GM12873 (cell line): ENCODE measurements around the gene PTPRCAP.

ENCODE experiments used
- TF ChIP-seq, protein P1 (sequence below): IDR thresholded peaks from 2 replicates; pipeline ENCODE4 v1.5.1; 2012; ENCODE audit warnings: low read depth, mild to moderate bottlenecking, moderate library complexity, low read length, control low read depth; ENCODE audit not compliant: insufficient read depth; ENCODE audit errors: missing control alignments

Gene PTPRCAP

DNA sequence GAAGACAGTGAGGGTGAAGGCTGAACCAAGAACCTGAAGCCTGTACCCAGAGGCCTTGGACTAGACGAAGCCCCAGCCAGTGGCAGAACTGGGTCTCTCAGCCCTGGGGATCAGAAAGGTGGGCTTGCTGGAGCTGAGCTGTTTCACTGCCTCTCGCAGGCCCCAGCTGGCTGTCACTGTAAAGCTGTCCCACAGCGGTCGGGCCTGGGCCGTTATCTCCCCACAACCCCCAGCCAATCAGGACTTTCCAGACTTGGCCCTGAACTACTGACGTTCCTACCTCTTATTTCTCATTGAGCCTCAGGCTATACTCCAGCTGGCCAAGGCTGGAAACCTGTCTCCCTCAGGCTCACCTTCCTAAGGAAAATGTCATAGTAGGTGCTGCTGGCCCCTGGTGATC lies 39.9 kb downstream of the PTPRCAP start:
- TF ChIP-seq, protein P1, sequence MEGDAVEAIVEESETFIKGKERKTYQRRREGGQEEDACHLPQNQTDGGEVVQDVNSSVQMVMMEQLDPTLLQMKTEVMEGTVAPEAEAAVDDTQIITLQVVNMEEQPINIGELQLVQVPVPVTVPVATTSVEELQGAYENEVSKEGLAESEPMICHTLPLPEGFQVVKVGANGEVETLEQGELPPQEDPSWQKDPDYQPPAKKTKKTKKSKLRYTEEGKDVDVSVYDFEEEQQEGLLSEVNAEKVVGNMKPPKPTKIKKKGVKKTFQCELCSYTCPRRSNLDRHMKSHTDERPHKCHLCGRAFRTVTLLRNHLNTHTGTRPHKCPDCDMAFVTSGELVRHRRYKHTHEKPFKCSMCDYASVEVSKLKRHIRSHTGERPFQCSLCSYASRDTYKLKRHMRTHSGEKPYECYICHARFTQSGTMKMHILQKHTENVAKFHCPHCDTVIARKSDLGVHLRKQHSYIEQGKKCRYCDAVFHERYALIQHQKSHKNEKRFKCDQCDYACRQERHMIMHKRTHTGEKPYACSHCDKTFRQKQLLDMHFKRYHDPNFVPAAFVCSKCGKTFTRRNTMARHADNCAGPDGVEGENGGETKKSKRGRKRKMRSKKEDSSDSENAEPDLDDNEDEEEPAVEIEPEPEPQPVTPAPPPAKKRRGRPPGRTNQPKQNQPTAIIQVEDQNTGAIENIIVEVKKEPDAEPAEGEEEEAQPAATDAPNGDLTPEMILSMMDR: no peak

- TF ChIP-seq, protein P1: no peak
Measured at GRCh38 chr11:67396587-67397389, 40.7 kb downstream of the PTPRCAP start.

DNA sequence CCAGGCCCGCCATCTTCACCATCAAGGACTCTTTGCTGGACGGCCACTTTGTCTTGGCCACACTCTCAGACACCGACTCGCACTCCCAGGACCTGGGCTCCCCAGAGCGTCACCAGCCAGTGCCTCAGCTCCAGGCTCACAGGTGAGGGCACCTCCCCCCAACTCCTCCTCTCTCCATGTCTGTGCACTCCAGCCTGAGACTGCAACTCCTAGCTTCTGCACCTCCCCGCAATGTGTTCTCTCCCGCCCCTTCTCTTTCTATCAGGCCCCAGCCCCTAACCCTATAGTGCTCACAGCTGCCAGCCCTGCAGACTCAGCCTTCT lies 41.3 kb downstream of the PTPRCAP start:
- TF ChIP-seq, protein P1: no peak

DNA sequence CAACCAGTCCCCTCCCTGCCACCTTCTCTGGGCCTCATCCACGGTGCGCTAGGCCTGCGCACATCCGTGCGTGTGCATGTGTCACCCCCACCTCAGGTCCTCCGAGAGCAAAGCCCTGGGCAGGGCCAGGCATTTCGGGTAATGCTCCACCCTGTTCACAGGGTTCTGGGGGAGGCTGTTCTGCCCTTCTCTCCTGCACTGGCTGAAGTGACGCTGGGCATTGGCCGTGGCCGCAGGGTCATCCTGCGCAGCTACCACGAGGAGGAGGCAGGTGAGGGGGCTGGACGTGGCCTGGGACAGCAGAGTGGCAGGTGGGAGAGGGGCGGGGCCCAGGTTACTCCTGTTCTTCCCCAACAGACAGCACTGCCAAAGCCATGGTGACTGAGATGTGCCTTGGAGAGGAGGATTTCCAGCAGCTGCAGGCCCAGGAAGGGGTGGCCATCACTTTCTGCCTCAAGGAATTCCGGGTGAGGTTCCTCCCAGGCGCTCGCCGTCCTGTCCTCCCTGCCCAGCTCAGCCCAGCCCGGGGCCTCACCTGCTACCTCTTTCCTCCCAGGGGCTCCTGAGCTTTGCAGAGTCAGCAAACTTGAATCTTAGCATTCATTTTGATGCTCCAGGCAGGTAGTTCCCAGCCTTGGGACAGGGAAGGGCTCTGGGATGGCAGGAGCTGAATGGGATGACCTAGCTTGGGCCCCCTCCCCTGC lies 41.8 kb downstream of the PTPRCAP start:
- TF ChIP-seq, protein P1: no peak

DNA sequence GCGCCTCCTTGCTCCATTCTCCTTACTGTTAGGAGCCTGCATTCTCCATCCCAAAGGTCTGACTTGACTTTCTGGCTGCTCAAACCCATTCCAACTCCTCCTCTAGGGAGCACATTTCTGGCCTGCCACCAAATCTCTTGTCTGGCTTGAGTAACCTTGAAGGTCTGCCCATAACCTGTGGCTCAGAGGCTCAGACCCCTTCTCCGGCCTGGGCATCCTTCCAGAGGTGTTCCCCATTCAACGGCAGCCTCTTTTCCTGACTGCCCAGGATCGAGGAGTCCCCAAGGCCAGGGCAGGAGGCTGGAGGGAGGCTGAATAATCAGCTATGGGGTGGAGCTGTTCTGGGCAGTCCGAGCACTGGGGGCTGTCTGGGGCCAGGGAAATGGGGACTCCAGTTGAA lies 43.5 kb downstream of the PTPRCAP start:
- TF ChIP-seq, protein P1: no peak

DNA sequence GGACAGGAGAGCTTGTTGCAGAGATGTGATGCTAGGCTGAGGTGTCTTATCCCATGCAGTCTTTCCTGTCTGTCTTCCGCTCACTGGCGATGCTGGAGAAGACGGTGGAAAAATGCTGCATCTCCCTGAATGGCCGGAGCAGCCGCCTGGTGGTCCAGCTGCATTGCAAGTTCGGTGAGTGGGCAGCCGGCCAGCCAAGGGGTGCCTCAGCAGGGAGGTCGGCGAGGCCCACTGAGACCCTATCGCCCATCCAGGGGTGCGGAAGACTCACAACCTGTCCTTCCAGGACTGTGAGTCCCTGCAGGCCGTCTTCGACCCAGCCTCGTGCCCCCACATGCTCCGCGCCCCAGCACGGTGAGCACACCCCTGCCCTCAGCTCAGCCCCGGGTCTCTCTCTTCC lies 44.0 kb downstream of the PTPRCAP start:
- TF ChIP-seq, protein P1: no peak

GRCh38 chr11:67392183-67392715 lies 45.2 kb downstream of the PTPRCAP start:
- TF ChIP-seq, protein P1: no peak
